ENCODE data around the gene RPTOR.

The RPTOR gene

GRCh38 chr17:80629298-80630028 is 84.8 kb downstream of the RPTOR start:
- H3K36me3 Mint-ChIP-seq = peaks cover 15% of the 10 kb centered on the region
- H3K27me3 Mint-ChIP-seq = no peaks in the 10 kb centered on the region
- H3K4me3 Mint-ChIP-seq = no peak overlapping the region
- peaks cover 23% of the 10 kb centered on the region for H3K4me1 Mint-ChIP-seq
- H3K27ac Mint-ChIP-seq = no peak overlapping the region
- H3K9me3 Mint-ChIP-seq = no peaks in the 10 kb centered on the region

GRCh38 chr17:80630560-80631120 is 86.0 kb downstream of the RPTOR start:
- Mint-ChIP-seq H3K27ac (no peak overlapping the region), H3K4me3 (no peak overlapping the region), H3K27me3 (no peaks in the 10 kb centered on the region), H3K36me3 (peaks cover 11% of the 10 kb centered on the region), H3K9me3 (no peaks in the 10 kb centered on the region), H3K4me1 (peaks cover 32% of the 10 kb centered on the region)

DNA sequence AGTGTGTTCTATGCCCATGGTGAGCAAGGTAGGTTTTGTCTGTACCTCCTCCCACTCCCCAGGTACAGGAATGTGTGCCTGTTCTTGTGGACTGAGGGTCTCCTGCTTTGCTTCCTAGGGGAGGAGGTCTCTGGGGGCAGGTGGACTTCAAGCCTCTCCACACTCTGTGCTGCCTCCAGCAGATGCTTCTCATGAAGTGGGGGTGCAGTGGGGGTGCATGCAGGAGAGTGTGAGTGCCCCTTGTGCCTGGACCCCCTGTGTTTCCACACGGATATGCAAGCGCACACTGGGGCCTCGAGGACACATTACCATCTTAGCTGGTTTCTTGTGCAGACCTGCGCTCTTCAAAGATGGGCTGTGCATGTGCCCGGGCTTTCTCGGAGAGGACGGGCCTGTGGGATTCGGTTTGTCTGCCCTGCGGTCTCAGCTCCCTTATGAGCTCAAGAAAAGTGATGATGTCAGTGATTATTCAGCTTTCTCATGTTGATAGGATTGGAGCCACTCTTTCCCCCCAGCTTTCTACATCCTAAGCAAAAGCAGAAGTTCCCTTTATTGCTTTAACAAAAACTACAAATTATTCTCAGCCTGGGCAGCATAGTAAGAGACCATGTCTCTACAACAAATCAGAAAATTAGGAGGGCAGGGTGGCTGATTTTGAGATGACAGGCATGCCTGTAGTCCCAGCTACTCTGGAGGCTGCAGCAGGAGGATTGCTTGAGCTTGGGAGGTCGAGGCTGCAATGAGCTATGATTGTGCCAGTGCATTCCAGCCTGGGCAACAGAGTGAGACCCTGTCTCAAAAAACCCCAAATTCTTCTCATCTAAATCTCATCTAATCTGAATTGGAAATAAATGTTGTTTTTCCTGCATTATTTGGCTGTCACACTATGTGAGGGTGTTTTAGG is 86.8 kb downstream of the RPTOR start:
- Mint-ChIP-seq H3K4me1 (peaks cover 39% of the 10 kb centered on the region), H3K9me3 (no peaks in the 10 kb centered on the region), H3K4me3 (no peak overlapping the region), H3K36me3 (peaks cover 9% of the 10 kb centered on the region), H3K27me3 (no peaks in the 10 kb centered on the region), H3K27ac (peak overlapping the region; percentile 15)

GRCh38 chr17:80632046-80632581 is 87.5 kb downstream of the RPTOR start:
- no peaks in the 10 kb centered on the region for H3K27me3 Mint-ChIP-seq
- no peak overlapping the region for H3K4me3 Mint-ChIP-seq
- peak overlapping the region; percentile 63 for H3K27ac Mint-ChIP-seq
- peaks cover 5% of the 10 kb centered on the region for H3K36me3 Mint-ChIP-seq
- H3K4me1 Mint-ChIP-seq = peaks cover 46% of the 10 kb centered on the region
- no peaks in the 10 kb centered on the region for H3K9me3 Mint-ChIP-seq

GRCh38 chr17:80633207-80633606 is 88.6 kb downstream of the RPTOR start:
- no peak overlapping the region for H3K27ac Mint-ChIP-seq
- H3K4me3 Mint-ChIP-seq = no peak overlapping the region
- H3K27me3 Mint-ChIP-seq = no peaks in the 10 kb centered on the region
- H3K36me3 Mint-ChIP-seq = peaks cover 2% of the 10 kb centered on the region
- H3K4me1 Mint-ChIP-seq = peaks cover 49% of the 10 kb centered on the region
- no peaks in the 10 kb centered on the region for H3K9me3 Mint-ChIP-seq

GRCh38 chr17:80633994-80634566 is 89.4 kb downstream of the RPTOR start:
- Mint-ChIP-seq H3K27me3 (no peaks in the 10 kb centered on the region), H3K27ac (no peak overlapping the region), H3K4me1 (peaks cover 57% of the 10 kb centered on the region), H3K36me3 (peaks cover 2% of the 10 kb centered on the region), H3K9me3 (no peaks in the 10 kb centered on the region), H3K4me3 (no peak overlapping the region)

DNA sequence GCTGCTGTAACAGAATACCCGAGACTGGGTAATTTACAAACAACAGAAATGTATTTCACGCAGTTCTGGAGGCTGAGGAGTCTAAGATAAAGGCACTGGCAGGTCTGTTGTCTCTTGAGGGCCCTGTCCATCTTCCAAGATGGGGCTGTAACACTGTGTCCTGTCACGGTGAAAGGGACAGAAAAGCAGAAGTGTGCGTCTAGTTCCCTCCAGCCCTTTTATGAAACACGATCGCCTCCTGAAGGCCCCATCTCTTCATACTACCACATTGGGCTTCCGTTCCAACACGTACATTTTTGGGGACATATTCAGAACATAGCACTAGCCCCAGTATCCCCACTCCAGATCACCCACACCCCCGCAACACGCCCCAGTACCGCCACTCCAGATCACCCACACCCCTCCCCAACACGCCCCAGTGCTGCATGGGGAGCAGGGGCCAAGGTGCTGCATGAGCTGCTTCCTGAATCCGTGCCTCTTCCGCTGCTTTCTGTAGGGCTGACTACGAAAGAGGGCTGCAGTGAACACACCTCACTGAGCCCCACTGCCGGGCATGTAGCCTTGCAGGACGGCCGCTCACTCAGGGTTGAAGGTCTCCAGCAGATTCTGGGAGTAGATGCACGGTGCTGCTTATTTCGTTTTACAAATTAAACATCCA is 91.9 kb downstream of the RPTOR start:
- Mint-ChIP-seq H3K9me3 (no peaks in the 10 kb centered on the region), H3K4me3 (peak overlapping the region; percentile 56), H3K36me3 (peaks cover 7% of the 10 kb centered on the region), H3K27ac (peak overlapping the region; percentile 75), H3K4me1 (peaks cover 74% of the 10 kb centered on the region), H3K27me3 (no peaks in the 10 kb centered on the region)

GRCh38 chr17:80637048-80637781 is 92.6 kb downstream of the RPTOR start:
- H3K27ac Mint-ChIP-seq = peak overlapping the region; percentile 75
- H3K9me3 Mint-ChIP-seq = no peaks in the 10 kb centered on the region
- H3K36me3 Mint-ChIP-seq = peaks cover 5% of the 10 kb centered on the region
- peak overlapping the region; percentile 56 for H3K4me3 Mint-ChIP-seq
- peaks cover 71% of the 10 kb centered on the region for H3K4me1 Mint-ChIP-seq
- H3K27me3 Mint-ChIP-seq = no peaks in the 10 kb centered on the region

DNA sequence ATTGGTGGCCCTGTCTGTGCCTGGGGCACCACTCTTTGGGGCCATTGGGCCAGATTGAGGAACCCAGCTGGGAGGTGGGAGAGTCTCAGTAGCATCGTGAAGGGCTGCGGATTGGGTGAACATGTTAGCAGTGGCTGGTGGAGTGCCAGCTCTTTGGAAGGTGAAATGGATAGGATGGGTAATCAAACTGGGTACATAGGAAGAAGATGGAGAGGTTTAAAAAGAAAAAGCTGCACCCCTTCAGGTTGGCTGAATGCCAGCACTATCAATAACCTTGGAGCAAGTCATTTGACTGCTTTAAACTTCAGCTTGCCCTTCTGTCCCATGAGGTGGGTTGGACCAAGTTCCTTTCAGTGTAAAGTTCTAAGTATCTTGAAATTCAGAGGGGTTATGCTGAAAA is 95.0 kb downstream of the RPTOR start:
- no peaks in the 10 kb centered on the region for H3K27me3 Mint-ChIP-seq
- peaks cover 83% of the 10 kb centered on the region for H3K4me1 Mint-ChIP-seq
- peaks cover 5% of the 10 kb centered on the region for H3K36me3 Mint-ChIP-seq
- no peak overlapping the region for H3K4me3 Mint-ChIP-seq
- peak overlapping the region; percentile 87 for H3K27ac Mint-ChIP-seq
- no peaks in the 10 kb centered on the region for H3K9me3 Mint-ChIP-seq

GRCh38 chr17:80640366-80641084 is 95.9 kb downstream of the RPTOR start:
- Mint-ChIP-seq H3K27me3 (no peaks in the 10 kb centered on the region), H3K4me3 (peak overlapping the region; percentile 19), H3K27ac (peak overlapping the region; percentile 72), H3K36me3 (peaks cover 6% of the 10 kb centered on the region), H3K9me3 (no peaks in the 10 kb centered on the region), H3K4me1 (peaks cover 84% of the 10 kb centered on the region)

GRCh38 chr17:80643326-80644099 is 98.9 kb downstream of the RPTOR start:
- Mint-ChIP-seq H3K27me3 (no peaks in the 10 kb centered on the region), H3K36me3 (peaks cover 18% of the 10 kb centered on the region), H3K4me1 (peaks cover 88% of the 10 kb centered on the region), H3K9me3 (no peaks in the 10 kb centered on the region), H3K27ac (peak overlapping the region; percentile 68), H3K4me3 (peak overlapping the region; percentile 69)

- no peaks in the 10 kb centered on the region for H3K27me3 Mint-ChIP-seq
- peak overlapping the region; percentile 55 for H3K4me3 Mint-ChIP-seq
- H3K27ac Mint-ChIP-seq = peak overlapping the region; percentile 76
- peaks cover 88% of the 10 kb centered on the region for H3K4me1 Mint-ChIP-seq
- peaks cover 20% of the 10 kb centered on the region for H3K36me3 Mint-ChIP-seq
- H3K9me3 Mint-ChIP-seq = no peaks in the 10 kb centered on the region
These were observed 99.9 kb downstream of the RPTOR start for GRCh38 chr17:80644536-80644935.

DNA sequence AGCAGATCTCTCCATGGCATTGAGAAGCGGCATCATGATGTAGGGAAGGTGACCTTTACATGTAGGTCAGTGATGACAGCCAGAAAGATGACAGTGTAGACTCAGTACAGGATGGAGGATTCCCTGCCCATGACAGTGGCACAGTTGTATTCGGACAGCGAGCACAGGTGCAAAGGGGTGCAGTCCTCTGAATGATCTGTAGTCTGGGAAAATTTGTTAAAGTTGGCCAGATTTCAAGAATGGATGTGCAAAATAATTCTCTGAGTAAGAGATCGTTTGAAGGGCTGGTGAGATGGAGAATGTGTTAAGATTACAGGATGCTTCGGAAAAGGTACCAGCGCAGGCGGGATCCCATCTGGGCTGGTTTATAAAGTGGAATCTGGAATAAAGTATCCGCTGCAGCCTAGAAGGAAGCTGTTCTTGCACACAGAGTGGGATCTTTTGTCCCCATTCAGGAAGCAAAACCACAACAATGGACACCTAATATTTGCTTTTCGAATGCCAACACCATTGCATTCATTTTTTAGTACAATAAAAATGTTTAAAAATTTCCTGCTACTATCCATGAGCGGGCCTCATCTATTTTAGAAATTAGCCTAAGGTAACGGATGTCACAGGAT is 101.2 kb downstream of the RPTOR start:
- Mint-ChIP-seq H3K4me1 (peaks cover 90% of the 10 kb centered on the region), H3K27me3 (no peaks in the 10 kb centered on the region), H3K27ac (peak overlapping the region; percentile 76), H3K36me3 (peaks cover 26% of the 10 kb centered on the region), H3K9me3 (no peaks in the 10 kb centered on the region), H3K4me3 (peak overlapping the region; percentile 69)
